Keratinocyte (primary cell): ENCODE results near the gene MRS2.

ENCODE experiments used
- CTCF ChIP-seq, 3 experiments: IDR thresholded peaks in 1 of 3; conservative IDR thresholded peaks in 1 of 3; optimal IDR thresholded peaks in 1 of 3; 2 replicates in 2 of 3; 3 replicates in 1 of 3; pipeline versions ENCODE3 to v1.5.1; 2011; ENCODE audit warnings: low read length in 3 of 3, mild to moderate bottlenecking in 3 of 3, moderate library complexity in 2 of 3, control low read depth in 1 of 3, inconsistent platforms in 1 of 3; ENCODE audit not compliant: insufficient read depth in 2 of 3; ENCODE audit errors: extremely low read depth in 1 of 3
- EZH2 ChIP-seq: IDR thresholded peaks from one replicate; pipeline ENCODE4 v1.6.1; 2012; ENCODE audit warnings: inconsistent platforms, mild to moderate bottlenecking, low read length, moderate library complexity

- TF ChIP-seq EZH2 (no peak), CTCF (optimal IDR thresholded peaks at IDR 0.05 in 1 of 3, IDR thresholded peaks at IDR 0.05 in 1 of 3, conservative IDR thresholded peaks at IDR 0.05 in 1 of 3; ENCODE audit: extremely low read depth in 1 of 3, insufficient read depth in 2 of 3, low read length in 3 of 3) (no peak)
Measured at GRCh38 chr6:24430086-24430485, 27.4 kb downstream of the MRS2 start.
